Hippocampal formation (tissue), 2 donors: ENCODE data around the gene FASN.

ENCODE experiments used
- DNase-seq, 2 donors: peaks; one replicate each; lab custom pipeline; 2025; lab: John Stamatoyannopoulos, UW

The FASN gene

GRCh38 chr17:82076018-82076784 is 21.8 kb downstream of the FASN start:
- DNase-seq: no peak

- DNase-seq: no peak
Measured at GRCh38 chr17:82073446-82073845, 24.6 kb downstream of the FASN start.

- DNase-seq: no peak
Measured at GRCh38 chr17:82072827-82073226, 25.2 kb downstream of the FASN start.

GRCh38 chr17:82070611-82071010 is 27.4 kb downstream of the FASN start:
- no peak for DNase-seq

- DNase-seq: peak in 1 of 2 donors; percentile 55
Measured at GRCh38 chr17:82065638-82066303, 32.3 kb downstream of the FASN start, which contains the start of gene DUS1L. Gene DUS1L (minus strand): TSS chr17:82065804. CDS start chr17:82065059, 745 bp downstream.

- DNase-seq: no peak
Measured at GRCh38 chr17:82065193-82065637, 32.8 kb downstream of the FASN start.

GRCh38 chr17:82064433-82065192 is 33.4 kb downstream of the FASN start:
- no peak for DNase-seq

GRCh38 chr17:82063424-82064415 is 34.3 kb downstream of the FASN start:
- no peak for DNase-seq

- no peak for DNase-seq
Measured at GRCh38 chr17:82062984-82063368, 35.1 kb downstream of the FASN start.

GRCh38 chr17:82062076-82062983 is 35.7 kb downstream of the FASN start:
- DNase-seq: no peak

- no peak for DNase-seq
Measured at GRCh38 chr17:82061047-82061925, 36.8 kb downstream of the FASN start.

- DNase-seq: no peak
Measured at GRCh38 chr17:82060614-82061013, 37.4 kb downstream of the FASN start.

- DNase-seq: no peak
Measured at GRCh38 chr17:82060001-82060380, 38.0 kb downstream of the FASN start.

- no peak for DNase-seq
Measured at GRCh38 chr17:82059272-82060000, 38.6 kb downstream of the FASN start.

GRCh38 chr17:82058855-82059249 is 39.2 kb downstream of the FASN start:
- no peak for DNase-seq

GRCh38 chr17:82058230-82058854 is 39.7 kb downstream of the FASN start:
- DNase-seq: no peak

- no peak for DNase-seq
Measured at GRCh38 chr17:82056729-82057621, 41.1 kb downstream of the FASN start.
